Measurements from ENCODE around the gene ZNF740. TPM values are rescaled to one million over a fixed set of nuclear protein-coding genes. Genes with fewer than 3 reads are reported as not detected.
A peak's percentile ranks its signal among the peaks of the same experiment; 100 is the strongest.

The ZNF740 gene
- total RNA-seq, 3 donors from 2014 or later (not counting 1 experiment from before 2014, with no cell fraction given): 37.1 to 65.9 (median 45.3) TPM

GRCh38 chr12:53230108-53230845, 49.8 kb downstream of the ZNF740 start:
- H3K27ac ChIP-seq (ENCODE audit: low read length): no peak overlapping the region
- H3K36me3 ChIP-seq (ENCODE audit: control insufficient read depth, insufficient read depth, low read length): peaks cover 2% of the 10 kb centered on the region
- no peaks in the 10 kb centered on the region for H3K27me3 Mint-ChIP-seq (ENCODE audit: low read depth in 2 of 2)
- H3K9me3 ChIP-seq (ENCODE audit: control insufficient read depth, insufficient read depth, low read length): no peaks in the 10 kb centered on the region
- peaks cover 43% of the 10 kb centered on the region for H3K4me1 ChIP-seq (ENCODE audit: control insufficient read depth, insufficient read depth, low read length)
- H3K9me3 Mint-ChIP-seq: no peaks in the 10 kb centered on the region
- H3K4me1 Mint-ChIP-seq: peaks cover 17 to 45% of the 10 kb centered on the region in 2 donors
- ATAC-seq: no peak
- peak in 1 of 2 donors; percentile 26 for DNase-seq
- no peaks in the 10 kb centered on the region for H3K27me3 ChIP-seq (ENCODE audit: control insufficient read depth, insufficient read depth, low read length)
- intact Hi-C loops (cut with micrococcal nuclease): no loop called here
- H3K4me3 ChIP-seq (ENCODE audit: low read length): no peak overlapping the region
- no peaks in the 10 kb centered on the region for H3K36me3 Mint-ChIP-seq
- TF ChIP-seq, protein P1, sequence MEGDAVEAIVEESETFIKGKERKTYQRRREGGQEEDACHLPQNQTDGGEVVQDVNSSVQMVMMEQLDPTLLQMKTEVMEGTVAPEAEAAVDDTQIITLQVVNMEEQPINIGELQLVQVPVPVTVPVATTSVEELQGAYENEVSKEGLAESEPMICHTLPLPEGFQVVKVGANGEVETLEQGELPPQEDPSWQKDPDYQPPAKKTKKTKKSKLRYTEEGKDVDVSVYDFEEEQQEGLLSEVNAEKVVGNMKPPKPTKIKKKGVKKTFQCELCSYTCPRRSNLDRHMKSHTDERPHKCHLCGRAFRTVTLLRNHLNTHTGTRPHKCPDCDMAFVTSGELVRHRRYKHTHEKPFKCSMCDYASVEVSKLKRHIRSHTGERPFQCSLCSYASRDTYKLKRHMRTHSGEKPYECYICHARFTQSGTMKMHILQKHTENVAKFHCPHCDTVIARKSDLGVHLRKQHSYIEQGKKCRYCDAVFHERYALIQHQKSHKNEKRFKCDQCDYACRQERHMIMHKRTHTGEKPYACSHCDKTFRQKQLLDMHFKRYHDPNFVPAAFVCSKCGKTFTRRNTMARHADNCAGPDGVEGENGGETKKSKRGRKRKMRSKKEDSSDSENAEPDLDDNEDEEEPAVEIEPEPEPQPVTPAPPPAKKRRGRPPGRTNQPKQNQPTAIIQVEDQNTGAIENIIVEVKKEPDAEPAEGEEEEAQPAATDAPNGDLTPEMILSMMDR (IDR thresholded peaks at IDR 0.05): no peak
- H3K4me3 Mint-ChIP-seq: peak overlapping the region; percentile 47
- peak overlapping the region; percentile 63 to 64 for H3K27ac Mint-ChIP-seq
- 87% methylated on average over 7 of the region's 10 CpGs for WGBS (ENCODE audit: insufficient coverage)

GRCh38 chr12:53231671-53231920, 51.1 kb downstream of the ZNF740 start:
- 2% methylated on average over 9 of the region's 9 CpGs for WGBS (ENCODE audit: insufficient coverage)
- Histone ChIP-seq H3K27ac (ENCODE audit: low read length) (peak overlapping the region; percentile 37), H3K4me1 (ENCODE audit: control insufficient read depth, insufficient read depth, low read length) (peaks cover 56% of the 10 kb centered on the region), H3K9me3 (ENCODE audit: control insufficient read depth, insufficient read depth, low read length) (no peaks in the 10 kb centered on the region), H3K4me3 (ENCODE audit: low read length) (peak overlapping the region; percentile 41), H3K27me3 (ENCODE audit: control insufficient read depth, insufficient read depth, low read length) (no peaks in the 10 kb centered on the region), H3K36me3 (ENCODE audit: control insufficient read depth, insufficient read depth, low read length) (peaks cover 2% of the 10 kb centered on the region)
- Mint-ChIP-seq H3K4me1 (peaks cover 24 to 47% of the 10 kb centered on the region in 2 donors), H3K27me3 (ENCODE audit: low read depth in 2 of 2) (no peaks in the 10 kb centered on the region), H3K27ac (no peak overlapping the region), H3K9me3 (no peaks in the 10 kb centered on the region), H3K36me3 (no peaks in the 10 kb centered on the region), H3K4me3 (peak overlapping the region; percentile 74)
- ATAC-seq (no peak), DNase-seq (no peak)
- TF ChIP-seq, protein P1 (IDR thresholded peaks at IDR 0.05): no peak
- intact Hi-C loops (cut with micrococcal nuclease): no loop called here

DNA sequence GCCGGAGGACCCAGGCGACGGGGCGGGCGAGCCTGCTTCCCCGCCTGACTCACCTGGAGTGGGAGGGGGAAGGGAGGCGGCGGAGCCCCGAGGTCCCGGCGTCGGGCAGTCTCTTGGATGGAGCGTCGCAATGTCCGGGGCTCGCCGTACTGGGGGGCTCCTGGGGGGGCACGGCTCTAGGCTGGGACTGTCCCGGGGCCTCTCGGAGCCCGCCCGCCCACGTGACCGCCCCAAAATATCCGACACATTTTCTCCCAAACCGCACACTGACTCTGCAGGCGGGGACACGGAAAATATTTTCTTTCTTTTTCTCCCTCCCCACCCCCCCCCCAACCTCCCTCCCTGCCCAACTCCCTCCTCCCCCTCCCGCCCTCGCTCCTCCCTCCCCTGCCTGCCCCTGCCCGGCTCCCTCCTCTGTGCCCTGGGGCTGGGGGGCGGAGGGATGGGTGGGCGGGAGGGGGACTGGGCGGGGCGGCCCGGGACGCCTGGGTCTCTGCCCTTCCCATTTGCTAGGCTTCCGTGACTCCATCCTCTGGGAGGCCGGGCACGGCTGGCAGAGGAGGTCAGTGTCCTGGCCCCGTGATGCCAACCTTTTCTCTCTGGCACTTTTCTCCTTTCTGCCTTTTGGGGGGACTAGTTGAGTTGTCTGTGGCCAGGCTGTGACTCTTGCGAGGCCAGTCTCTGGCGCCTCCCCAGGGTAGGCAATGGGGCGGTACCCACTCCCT, 51.6 kb downstream of the ZNF740 start, which contains the start of gene RARG:
Gene RARG, minus strand, starts transcription at position 289 of the 725 bp plus-strand sequence. CDS start 4,664 bp downstream, outside the sequence.
- Mint-ChIP-seq H3K36me3 (no peaks in the 10 kb centered on the region), H3K9me3 (no peaks in the 10 kb centered on the region), H3K4me1 (peaks cover 27 to 48% of the 10 kb centered on the region in 2 donors), H3K27me3 (ENCODE audit: low read depth in 2 of 2) (no peaks in the 10 kb centered on the region), H3K4me3 (peak within 1 kb of the TSS; percentile 93), H3K27ac (peak within 1 kb of the TSS; percentile 39 to 87)
- DNase-seq: peak; percentile 51 to 78
- ATAC-seq: peak; percentile 76 to 81 (median 80)
- H3K27ac ChIP-seq (ENCODE audit: low read length): peak within 1 kb of the TSS; percentile 63
- TF ChIP-seq, protein P1 (IDR thresholded peaks at IDR 0.05): no peak
- no peaks in the 10 kb centered on the region for H3K9me3 ChIP-seq (ENCODE audit: control insufficient read depth, insufficient read depth, low read length)
- H3K36me3 ChIP-seq (ENCODE audit: control insufficient read depth, insufficient read depth, low read length): peaks cover 2% of the 10 kb centered on the region
- intact Hi-C loops (cut with micrococcal nuclease): loop anchor here (1.0 kb wide), 1 partner anchor 12 kb away; no protein-coding TSS in a partner anchor
- peak within 1 kb of the TSS; percentile 47 for H3K4me3 ChIP-seq (ENCODE audit: low read length)
- H3K27me3 ChIP-seq (ENCODE audit: control insufficient read depth, insufficient read depth, low read length): no peaks in the 10 kb centered on the region
- under 1% methylated on average over 32 of the region's 44 CpGs for whole genome bisulfite sequencing (ENCODE audit: insufficient coverage)
- peaks cover 61% of the 10 kb centered on the region for H3K4me1 ChIP-seq (ENCODE audit: control insufficient read depth, insufficient read depth, low read length)

Data from natural killer cell (primary cell).